H1 (cell line): ENCODE results near the gene METTL2A. TPM values are rescaled to one million over a fixed set of nuclear protein-coding genes. Genes with fewer than 3 reads are reported as not detected.

Source experiments
- CTCF ChIA-PET: fragments of 300-600 bp; sonication (Branson Sonifier 250); formaldehyde crosslinking; loops from one replicate; lab custom pipeline; 2021; ENCODE audit not compliant: partially characterized antibody; lab: Charles Lee
- POLR2A ChIA-PET: fragments of 300-600 bp; sonication (Branson Sonifier 250); formaldehyde crosslinking; loops from one replicate; lab custom pipeline; 2021; ENCODE audit warnings: inconsistent platforms; ENCODE audit not compliant: partially characterized antibody; lab: Charles Lee
- DNase-seq, 2 experiments: peaks; one replicate each; pipeline versions ENCODE4 v3.0.0 to v3.0.0-alpha.2; 2010 to 2022; ENCODE audit warnings: low spot score in 2 of 2, low read depth in 1 of 2, mixed read lengths in 1 of 2
- FAIRE-seq: peaks from 2 replicates; lab custom pipeline; 2011; peaks lifted over from hg19 to GRCh38; lab: Jason Lieb, UNC
- H2AFZ ChIP-seq: 2 replicates; pipeline ENCODE4 v1.8.1; 2012; ENCODE audit warnings: low read length, inconsistent platforms
- H2AK5ac ChIP-seq: 2 replicates; pipeline ENCODE4 v1.6.1; 2013; ENCODE audit warnings: low read depth, low read length
- H2BK120ac ChIP-seq: replicated peaks from 2 replicates; pipeline ENCODE3; 2013; ENCODE audit warnings: low read depth, low read length, inconsistent platforms
- H2BK12ac ChIP-seq: 2 replicates; pipeline ENCODE4 v1.6.1; 2013; ENCODE audit warnings: low read depth, low read length
- H2BK15ac ChIP-seq: 2 replicates; pipeline ENCODE4 v1.6.1; 2013; ENCODE audit warnings: low read length
- H2BK20ac ChIP-seq: 2 replicates; pipeline ENCODE4 v1.6.1; 2013; ENCODE audit warnings: low read length
- H2BK5ac ChIP-seq: 2 replicates; pipeline ENCODE4 v1.6.1; 2013; ENCODE audit warnings: low read depth, low read length
- H3K14ac ChIP-seq: 2 replicates; pipeline ENCODE4 v1.6.1; 2013; ENCODE audit warnings: inconsistent platforms; ENCODE audit not compliant: insufficient read length
- H3K18ac ChIP-seq: 2 replicates; pipeline ENCODE4 v1.6.1; 2013; ENCODE audit warnings: low read length; ENCODE audit errors: extremely low read depth
- H3K23ac ChIP-seq: 2 replicates; pipeline ENCODE4 v1.6.1; 2013; ENCODE audit warnings: inconsistent platforms; ENCODE audit not compliant: insufficient read length
- H3K23me2 ChIP-seq: 2 replicates; pipeline ENCODE4 v1.6.1; 2013; ENCODE audit warnings: low read depth, low read length
- H3K27ac ChIP-seq: 2 replicates; pipeline ENCODE4 v1.6.1; 2011; ENCODE audit warnings: low read depth, low read length, inconsistent platforms
- H3K27me3 ChIP-seq, 4 experiments: replicated peaks in 1 of 4; 1 replicate in 1 of 4; 2 replicates in 3 of 4; pipeline versions ENCODE4 v1.6.1 to v1.8.1; 2011 to 2013; ENCODE audit warnings: low read length in 3 of 4, mild to moderate bottlenecking in 3 of 4, inconsistent platforms in 2 of 4, mixed read lengths in 2 of 4, moderate library complexity in 1 of 4; ENCODE audit not compliant: control insufficient read depth in 3 of 4, insufficient read depth in 3 of 4; ENCODE audit errors: extremely low read depth in 1 of 4
- H3K36me3 ChIP-seq, 4 experiments: 2 replicates each; pipeline versions ENCODE4 v1.6.1 to v1.8.1; 2011 to 2013; ENCODE audit warnings: mild to moderate bottlenecking in 4 of 4, low read length in 3 of 4, moderate library complexity in 2 of 4, control low read depth in 1 of 4, inconsistent platforms in 1 of 4; ENCODE audit not compliant: insufficient read depth in 4 of 4, control insufficient read depth in 2 of 4
- H3K4ac ChIP-seq: replicated peaks from 2 replicates; pipeline ENCODE3; 2013; ENCODE audit warnings: low read length, low read depth, mixed read lengths, inconsistent platforms; ENCODE audit not compliant: insufficient read length
- H3K4me1 ChIP-seq, 4 experiments: replicated peaks in 1 of 4; 1 replicate in 1 of 4; 2 replicates in 3 of 4; pipeline versions ENCODE4 v1.6.1 to v1.8.1; 2011 to 2013; ENCODE audit warnings: low read length in 3 of 4, inconsistent platforms in 2 of 4, mixed read lengths in 1 of 4; ENCODE audit not compliant: insufficient read depth in 4 of 4, control insufficient read depth in 3 of 4
- H3K4me2 ChIP-seq, 2 experiments: 2 replicates each; pipeline versions ENCODE4 v1.6.1 to v1.8.1; 2011 to 2013; ENCODE audit warnings: low read depth in 2 of 2, low read length in 2 of 2, control low read depth in 1 of 2, inconsistent platforms in 1 of 2, mild to moderate bottlenecking in 1 of 2; ENCODE audit not compliant: insufficient read depth in 1 of 2
- H3K4me3 ChIP-seq, 4 experiments: fragments of 200-600, 300-600 bp in 1 of 4; sonication (generic), shearing (Covaris generic), sonication (Bioruptor Twin) in 1 of 4; 2 replicates each; pipeline versions ENCODE4 v1.5.1 to v1.8.1; 2011 to 2016; ENCODE audit warnings: low read length in 4 of 4, low read depth in 3 of 4, control low read depth in 2 of 4, inconsistent platforms in 2 of 4, mild to moderate bottlenecking in 2 of 4, mixed read lengths in 1 of 4, moderate library complexity in 1 of 4; ENCODE audit not compliant: insufficient read depth in 2 of 4; ENCODE audit errors: extremely low read depth in 1 of 4
- H3K56ac ChIP-seq: replicated peaks from 2 replicates; pipeline ENCODE3; 2013; ENCODE audit warnings: low read depth, mild to moderate bottlenecking, mixed read lengths, low read length, inconsistent platforms; ENCODE audit not compliant: insufficient read length
- H3K79me1 ChIP-seq: 2 replicates; pipeline ENCODE4 v1.6.1; 2013; ENCODE audit warnings: low read depth, low read length, control low read depth
- H3K79me2 ChIP-seq, 2 experiments: 2 replicates each; pipeline versions ENCODE4 v1.6.1 to v1.8.1; 2012 to 2013; ENCODE audit warnings: low read length in 2 of 2, mild to moderate bottlenecking in 2 of 2, inconsistent platforms in 1 of 2; ENCODE audit not compliant: insufficient read depth in 2 of 2, control insufficient read depth in 1 of 2
- H3K9ac ChIP-seq, 4 experiments: replicated peaks in 1 of 4; 1 replicate in 1 of 4; 2 replicates in 3 of 4; pipeline versions ENCODE4 v1.6.1 to v1.8.1; 2011 to 2013; ENCODE audit warnings: low read depth in 3 of 4, low read length in 3 of 4, control low read depth in 2 of 4, mild to moderate bottlenecking in 2 of 4, moderate library complexity in 2 of 4, inconsistent platforms in 1 of 4; ENCODE audit errors: extremely low read depth in 1 of 4
- H3K9me3 ChIP-seq, 2 experiments: 2 replicates each; pipeline versions ENCODE4 v1.6.1 to v1.8.1; 2012 to 2013; ENCODE audit warnings: mild to moderate bottlenecking in 2 of 2, moderate library complexity in 2 of 2, control low read depth in 1 of 2, inconsistent platforms in 1 of 2, low read depth in 1 of 2, low read length in 1 of 2, mixed read lengths in 1 of 2; ENCODE audit not compliant: insufficient read depth in 2 of 2
- H4K20me1 ChIP-seq, 2 experiments: replicated peaks in 1 of 2; 2 replicates each; pipeline versions ENCODE3 to v1.8.1; 2011 to 2013; ENCODE audit warnings: inconsistent platforms in 2 of 2, low read length in 2 of 2, mild to moderate bottlenecking in 1 of 2; ENCODE audit not compliant: insufficient read depth in 2 of 2, control insufficient read depth in 1 of 2
- H4K5ac ChIP-seq: 2 replicates; pipeline ENCODE4 v1.6.1; 2013; ENCODE audit warnings: low read length, low read depth, mixed read lengths, inconsistent platforms; ENCODE audit not compliant: insufficient read length
- H4K8ac ChIP-seq: 2 replicates; pipeline ENCODE4 v1.8.0; 2013; ENCODE audit warnings: mild to moderate bottlenecking, moderate library complexity, low read length, inconsistent platforms; ENCODE audit not compliant: insufficient read depth; ENCODE audit errors: extremely low read depth
- H4K91ac ChIP-seq: replicated peaks from 2 replicates; pipeline ENCODE3; 2013; ENCODE audit warnings: low read length, mixed read lengths, inconsistent platforms; ENCODE audit not compliant: insufficient read length
- MAFK ChIP-seq: IDR thresholded peaks from 2 replicates; pipeline ENCODE4 v1.6.1; 2012; ENCODE audit warnings: low read depth, mild to moderate bottlenecking, improper control_type of control experiment, low read length
- SP1 ChIP-seq: IDR thresholded peaks from 2 replicates; pipeline ENCODE4 v1.6.1; 2011; ENCODE audit warnings: low read depth, low read length
- WGBS, 2 experiments: shearing (Covaris generic) in 1 of 2; methylation state at CpG; one replicate each; pipeline versions ENCODE4 v1.1.6 to v1.1.7; 2013 to 2015; ENCODE audit warnings: low lambda C conversion rate in 2 of 2, mixed read lengths in 2 of 2, inconsistent platforms in 1 of 2, low coverage in 1 of 2, missing lambda C conversion rate in 1 of 2; ENCODE audit not compliant: insufficient replicate concordance in 2 of 2, insufficient coverage in 1 of 2, insufficient read length in 1 of 2; ENCODE audit errors: extremely low coverage in 1 of 2, missing lambda C conversion rate in 1 of 2; 5-methylcytosine and 5-hydroxymethylcytosine counted together
- polyA plus RNA-seq, 7 experiments: library from polyadenylated mRNA; depleted of rRNA in 3 of 7; stranded (reverse) in 5 of 7; unstranded in 2 of 7; fragments of >200 nt in 5 of 7; fragments of 200-250 nt in 2 of 7; gene quantifications; 1 replicate in 5 of 7; 2 replicates in 1 of 7; 4 replicates in 1 of 7; pipeline versions ENCODE4 v1.2.1 to v1.2.3, GENCODE V29; 2011 to 2013; ENCODE audit warnings: missing spikeins in 2 of 7, mixed read lengths in 2 of 7
- total RNA-seq: library from RNA; stranded (reverse); fragmentation: NEBNext Ultra II Directional; extraction: Animal tissue kit (Norgen Biotek cat#: 25700); gene quantifications from 2 replicates; pipeline ENCODE4 v1.2.1, GENCODE V29; 2021

METTL2A gene
- total and polyA plus RNA-seq, 2 of the 8 experiments (the other 6 are each of a cell fraction or from before 2014, with no cell fraction given) = 16.2 to 40.5 TPM

DNA sequence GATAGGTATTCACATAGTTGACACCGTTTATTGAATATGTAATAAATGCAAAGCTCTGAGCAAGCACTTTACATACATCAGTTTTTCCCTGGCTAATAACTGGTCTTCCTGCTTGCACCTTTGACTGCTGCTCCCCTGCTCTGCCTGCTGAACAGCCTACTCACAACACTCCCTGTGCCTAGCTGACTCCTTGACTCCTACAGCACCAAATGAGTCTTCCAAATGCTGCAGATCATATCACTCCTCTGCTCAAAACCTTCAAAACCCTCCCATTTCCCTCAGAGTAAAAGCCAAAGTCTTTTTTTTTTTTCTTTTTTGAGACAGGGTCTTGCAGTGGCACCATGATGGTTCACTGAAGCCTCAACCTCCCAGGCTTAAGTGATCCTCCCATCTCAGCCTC lies 24.8 kb upstream of the METTL2A start:
- no peaks in the 10 kb centered on the region for H3K27me3 ChIP-seq
- no peak overlapping the region for H3K14ac ChIP-seq
- H3K27ac ChIP-seq = no peak overlapping the region
- no peak overlapping the region for H3K23ac ChIP-seq
- H3K4me2 ChIP-seq = no peak overlapping the region
- no peak overlapping the region for H3K9ac ChIP-seq
- no peak for DNase-seq
- no peak overlapping the region for H2BK20ac ChIP-seq
- no peak for TF ChIP-seq MAFK
- no peak for TF ChIP-seq SP1
- no peaks in the 10 kb centered on the region for H3K79me2 ChIP-seq
- no peak overlapping the region for H4K8ac ChIP-seq
- no peaks in the 10 kb centered on the region for H4K20me1 ChIP-seq
- no peaks in the 10 kb centered on the region for H3K23me2 ChIP-seq
- H3K9me3 ChIP-seq = no peaks in the 10 kb centered on the region
- 92% methylated on average over 1 of the region's 1 CpG; no CpG with 5 or more reads in 1 of the 2 experiments for WGBS, 2 experiments
- no peak overlapping the region for H2BK12ac ChIP-seq
- no peak overlapping the region for H4K91ac ChIP-seq
- no peak overlapping the region for H2BK5ac ChIP-seq
- ChIA-PET CTCF (interaction anchor here (0.7 kb wide), 1 partner anchor 239 kb away, joined by 4 read pairs; no protein-coding TSS in a partner anchor), POLR2A (no interaction called here)
- no peak overlapping the region for H2BK120ac ChIP-seq
- H3K18ac ChIP-seq = no peak overlapping the region
- no peaks in the 10 kb centered on the region for H3K36me3 ChIP-seq
- no peak overlapping the region for H3K4ac ChIP-seq
- no peak overlapping the region for H3K56ac ChIP-seq
- no peak overlapping the region for H2AFZ ChIP-seq
- no peak for FAIRE-seq
- no peaks in the 10 kb centered on the region for H3K4me1 ChIP-seq
- H2AK5ac ChIP-seq = no peak overlapping the region
- H4K5ac ChIP-seq = no peak overlapping the region
- H3K79me1 ChIP-seq = no peaks in the 10 kb centered on the region
- H2BK15ac ChIP-seq = no peak overlapping the region
- no peak overlapping the region for H3K4me3 ChIP-seq
